GM18520 (cell line): ENCODE measurements around the gene DTX3L.

ENCODE experiments used
- ATAC-seq: cut with Tn5 transposase; IDR thresholded peaks from one replicate; pipeline ENCODE4 v1.9.1; 2021; ENCODE audit not compliant: unreplicated experiment

DTX3L gene

DNA sequence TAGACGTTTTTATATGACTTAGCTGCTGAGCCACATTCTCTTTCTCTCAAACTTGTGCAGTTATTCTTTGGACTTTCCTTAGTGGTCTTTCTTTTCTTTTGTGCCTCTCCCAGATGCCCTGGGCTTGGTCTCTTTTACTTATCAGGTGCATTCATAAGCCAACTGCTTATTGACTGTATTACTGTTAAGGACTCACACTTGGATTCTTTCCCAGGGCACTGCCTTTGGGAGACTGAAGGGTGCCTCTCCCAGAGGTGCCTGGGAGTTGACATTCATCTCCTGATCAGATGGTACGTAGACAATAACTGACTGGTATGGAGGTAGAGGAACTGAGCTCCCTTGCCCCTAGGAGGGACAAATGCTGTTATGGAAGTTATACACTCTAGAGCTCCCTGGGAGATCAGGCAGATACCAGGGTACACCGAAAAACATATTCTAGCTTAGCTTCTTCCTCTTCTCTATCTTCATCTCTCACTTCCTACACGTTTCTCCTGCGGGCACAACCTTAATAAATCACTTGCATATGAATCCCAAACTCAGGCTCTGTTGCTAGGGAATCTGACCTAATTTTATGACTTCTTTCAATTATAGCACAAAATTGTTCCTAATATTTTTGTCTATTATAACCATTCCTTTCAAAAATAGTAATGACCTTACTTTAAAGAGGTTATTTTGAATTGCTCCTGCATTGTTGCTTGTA lies 38.0 kb downstream of the DTX3L start:
- no peak for ATAC-seq

DNA sequence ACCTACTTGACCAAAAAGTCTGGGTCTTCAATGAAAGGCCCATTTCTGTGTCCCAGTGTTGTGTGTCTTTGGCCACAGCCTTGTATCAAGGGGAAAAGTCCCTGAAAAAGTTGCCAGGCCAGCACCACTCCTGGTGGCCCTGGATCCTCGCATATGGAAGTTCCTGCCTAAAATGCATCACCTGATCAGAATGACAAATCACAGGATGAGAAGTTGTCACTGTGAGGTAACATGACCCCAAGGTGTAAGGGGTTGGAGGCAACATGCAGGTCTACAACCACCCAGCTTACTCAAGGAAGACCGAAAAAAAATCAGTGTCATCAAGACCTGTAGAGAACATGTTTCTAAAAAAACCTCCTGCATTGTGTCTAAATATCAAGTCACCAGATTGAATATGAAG lies 38.9 kb downstream of the DTX3L start:
- ATAC-seq: no peak

DNA sequence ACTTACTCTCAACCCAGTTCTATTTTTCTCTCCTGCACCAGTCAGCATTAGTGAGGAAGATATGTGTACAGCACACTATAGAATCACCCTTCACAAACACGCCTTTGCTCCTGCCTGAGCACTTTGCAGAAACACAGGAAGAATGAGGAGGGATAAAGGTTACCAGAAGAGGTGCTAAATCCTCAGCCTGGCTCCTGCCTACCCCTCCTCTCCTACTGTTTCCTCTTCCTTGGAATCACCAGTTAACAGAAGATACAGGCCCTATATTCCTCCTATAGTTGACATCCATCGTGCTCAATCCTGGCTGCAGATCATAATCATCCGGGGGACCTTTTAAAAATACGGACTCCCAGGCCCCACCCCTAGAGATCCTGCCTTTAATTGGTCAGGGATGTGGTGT lies 42.2 kb downstream of the DTX3L start:
- no peak for ATAC-seq

DNA sequence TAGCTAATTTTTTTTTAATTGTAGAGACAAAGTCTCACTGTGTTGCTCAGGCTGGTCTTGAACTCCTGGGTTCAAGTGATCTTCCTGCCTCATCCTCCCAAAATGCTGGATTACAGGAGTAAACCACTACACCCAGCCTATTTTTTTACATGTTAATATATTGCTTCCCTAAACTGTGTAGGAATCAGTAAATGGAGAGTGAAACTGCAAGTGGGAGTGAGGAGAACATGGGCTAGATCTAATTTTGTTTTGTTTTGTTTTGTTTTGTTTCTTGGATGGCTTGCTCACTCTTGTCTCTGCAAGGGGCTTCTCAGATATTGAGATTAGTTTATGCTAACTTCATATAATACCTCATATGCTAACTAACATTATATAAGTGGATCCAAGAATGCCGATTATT lies 44.8 kb downstream of the DTX3L start:
- no peak for ATAC-seq

DNA sequence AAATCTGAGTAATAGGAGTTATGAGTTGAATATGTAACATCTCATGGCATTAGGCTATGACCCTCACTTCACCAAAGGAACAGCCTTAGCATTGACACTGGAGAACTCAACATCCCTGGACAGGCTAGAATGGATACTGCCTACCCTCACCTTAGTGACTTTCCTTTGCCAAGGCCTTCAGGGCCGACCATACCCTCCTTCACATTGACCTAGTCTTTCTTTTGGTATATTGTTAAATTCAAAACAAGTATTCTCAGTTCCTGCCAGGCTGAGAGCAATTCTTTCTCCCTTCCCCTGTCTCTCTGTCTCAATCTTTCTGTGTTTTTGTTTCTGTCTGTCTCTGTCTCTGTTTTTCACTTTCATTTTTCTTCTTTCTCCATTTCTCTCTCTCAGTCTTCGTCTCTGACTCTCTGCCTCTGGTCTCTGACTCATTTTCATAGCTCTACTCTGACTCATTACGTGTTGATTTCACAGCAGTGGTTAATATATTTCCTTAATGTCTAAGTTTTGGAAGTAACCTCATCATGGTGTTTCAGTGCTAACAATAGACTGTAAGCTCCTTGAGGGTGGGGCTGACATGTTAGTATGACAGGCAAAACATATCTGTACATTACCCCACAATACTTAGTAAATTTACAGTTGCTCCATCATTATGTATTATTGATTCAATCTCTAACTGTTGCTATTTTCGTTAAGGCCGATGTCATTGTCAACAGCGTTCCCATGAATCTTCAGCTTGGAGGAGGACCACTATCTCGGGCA lies 45.8 kb downstream of the DTX3L start:
- peak; percentile 95 for ATAC-seq

DNA sequence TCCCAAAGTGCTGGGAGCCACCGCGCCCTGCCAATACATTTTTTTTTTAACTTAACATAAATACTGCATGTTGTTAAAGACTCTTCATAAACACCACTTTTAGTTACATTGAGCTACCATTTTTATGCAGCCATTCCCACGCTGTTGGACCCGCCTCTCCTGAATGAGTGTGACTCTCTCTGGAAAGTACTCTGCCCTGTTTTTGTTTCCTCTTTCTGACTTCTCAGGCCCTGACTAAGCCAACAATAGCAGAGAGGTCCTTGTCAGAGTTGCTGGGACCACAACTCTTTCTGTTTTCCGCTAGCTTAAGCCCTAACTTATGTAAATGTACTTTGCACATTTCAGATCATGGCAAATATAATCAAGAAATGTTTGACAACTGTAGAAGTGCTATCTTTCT lies 48.6 kb downstream of the DTX3L start:
- ATAC-seq: no peak

DNA sequence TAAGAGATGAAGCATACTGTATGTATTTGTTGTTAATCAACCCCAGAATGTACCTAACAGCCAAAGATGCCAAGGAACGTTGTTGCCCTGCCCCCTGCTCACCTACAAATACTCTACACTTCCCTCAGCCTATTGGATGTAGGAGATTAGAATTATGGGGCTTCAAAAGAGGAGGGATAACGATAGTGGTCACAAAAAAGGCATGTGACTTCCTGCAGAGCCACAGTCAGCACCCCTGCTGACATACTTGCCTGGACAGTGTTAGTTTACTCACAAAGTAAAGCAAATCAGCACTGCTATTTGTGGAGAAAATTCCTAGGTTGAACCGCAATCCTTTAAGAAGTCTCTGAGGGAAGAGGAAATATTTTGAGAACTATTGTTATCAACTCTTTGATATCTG lies 51.2 kb downstream of the DTX3L start:
- no peak for ATAC-seq

DNA sequence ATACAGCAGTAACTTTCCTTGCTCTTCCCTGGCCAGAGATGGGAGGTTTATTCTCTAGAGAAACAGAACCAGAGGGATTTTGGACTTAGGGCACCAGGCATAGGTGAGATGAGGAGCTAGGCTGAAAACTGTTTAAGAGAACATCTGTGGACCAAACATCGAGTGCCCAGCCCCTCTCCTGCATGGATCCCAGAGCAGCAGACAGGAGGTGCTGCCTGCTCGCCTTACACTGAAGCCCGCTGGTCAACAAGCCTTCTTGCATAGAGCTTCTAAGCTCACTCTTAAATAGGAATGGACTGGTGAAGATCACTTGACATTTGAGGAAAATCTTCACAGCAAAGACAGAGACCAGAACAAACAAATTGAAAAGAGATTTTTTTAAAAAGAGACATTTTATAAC lies 54.5 kb downstream of the DTX3L start:
- no peak for ATAC-seq

DNA sequence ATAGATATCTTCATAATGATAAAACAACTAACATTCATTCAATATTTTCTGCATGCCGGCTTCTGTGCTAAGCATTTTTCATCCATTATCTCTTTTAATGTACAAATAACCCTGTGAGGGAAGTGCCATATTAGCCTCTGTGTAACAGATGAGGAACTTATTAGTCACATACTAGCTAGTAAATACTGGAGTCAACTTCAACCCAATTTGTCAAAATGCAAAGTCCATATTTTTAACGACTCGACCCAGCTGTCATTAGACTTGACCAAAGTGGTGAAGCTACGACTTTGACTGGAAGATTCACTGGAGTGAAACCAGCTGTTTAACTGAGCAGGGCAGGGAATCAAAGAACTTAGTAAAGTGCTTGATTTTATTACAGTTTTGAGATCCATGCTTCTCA lies 54.9 kb downstream of the DTX3L start:
- no peak for ATAC-seq

DNA sequence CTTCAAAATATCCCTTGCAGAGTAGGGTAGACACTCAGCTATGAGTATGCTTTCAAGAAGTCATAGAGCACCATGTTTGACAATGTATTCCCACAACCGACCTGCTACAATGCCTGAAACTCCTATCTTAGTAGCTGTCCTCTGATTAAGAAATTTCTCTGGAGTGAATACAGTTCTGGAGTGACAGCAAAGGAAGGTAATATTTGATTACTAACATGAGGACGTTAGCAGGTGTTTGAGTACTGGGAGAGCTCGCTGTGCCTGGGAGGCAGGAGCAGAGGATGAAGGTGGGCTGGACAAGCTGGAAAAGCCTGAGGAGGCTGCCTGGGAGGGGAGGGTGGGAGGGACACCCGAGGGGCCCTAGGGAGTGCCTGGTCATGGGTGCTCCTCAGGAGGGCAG lies 56.3 kb downstream of the DTX3L start:
- no peak for ATAC-seq

DNA sequence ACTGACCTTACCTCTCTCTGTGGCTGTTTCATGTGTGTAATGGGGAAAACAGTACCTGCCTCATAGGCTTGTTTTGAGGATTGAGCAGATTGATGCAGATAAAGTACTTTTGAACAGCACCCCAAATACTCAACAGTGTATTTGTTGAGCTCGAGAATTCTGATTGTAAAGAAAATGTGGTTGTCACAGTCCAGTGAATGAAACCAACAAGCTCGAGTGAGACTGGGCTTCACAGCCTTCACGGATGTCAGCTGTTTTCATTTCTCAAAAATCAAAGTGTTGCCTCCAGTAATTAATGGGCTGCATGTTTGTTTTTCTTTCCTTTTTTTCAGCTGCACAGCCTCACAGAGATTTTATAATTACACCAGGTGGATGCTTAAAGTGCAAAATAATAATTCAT lies 57.0 kb downstream of the DTX3L start:
- no peak for ATAC-seq

DNA sequence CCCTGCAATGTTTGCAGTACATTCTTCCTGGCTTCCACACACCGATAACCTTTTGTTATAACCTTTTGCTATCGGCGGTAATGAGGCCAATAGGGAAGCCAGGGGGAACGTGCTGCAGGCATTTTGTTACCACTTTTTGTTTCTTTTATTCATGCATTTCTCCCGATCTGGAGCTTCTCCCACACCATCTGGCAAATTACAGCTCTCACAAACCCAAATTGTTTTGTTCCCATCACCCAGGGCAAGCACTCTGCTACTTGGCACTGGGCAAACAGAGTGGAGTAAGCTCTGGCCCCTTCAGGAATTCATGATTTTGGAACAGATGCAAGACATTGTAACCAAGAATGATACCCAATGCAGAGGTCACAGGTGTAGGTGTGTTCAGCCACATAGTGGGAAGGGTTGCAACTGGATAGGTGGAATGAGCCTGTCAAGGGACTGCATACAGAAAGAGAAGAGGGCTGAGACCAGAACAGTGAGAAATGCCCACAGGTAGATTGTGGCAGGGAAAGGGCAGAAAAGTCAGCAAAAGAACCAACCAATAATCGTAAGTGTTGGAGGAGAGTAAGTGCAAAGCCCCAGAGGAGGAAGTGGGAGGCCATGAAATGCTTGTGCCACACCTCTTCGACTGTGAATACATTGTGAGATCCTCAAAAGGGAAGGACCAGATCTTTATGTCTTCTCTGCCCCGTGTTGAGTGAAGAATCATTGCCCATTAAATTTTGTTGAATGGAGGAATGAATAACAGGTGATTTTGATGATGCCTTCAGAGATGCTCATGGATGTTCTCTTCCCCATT lies 59.1 kb downstream of the DTX3L start:
- no peak for ATAC-seq
